Suprapubic skin (tissue), 3 donors: Measurements from ENCODE around the gene TCF12.

Source experiments
- CTCF ChIP-seq, 2 donors: fragments of 200-600 bp in 1 of 2; fragments of 450-650 bp in 1 of 2; sonication (generic) in 1 of 2; IDR thresholded peaks; one replicate each; pipeline ENCODE4 v1.5.1; 2016 to 2019; ENCODE audit warnings: antibody characterized with exemption in 2 of 2, mild to moderate bottlenecking in 1 of 2, moderate library complexity in 1 of 2
- POLR2AphosphoS5 ChIP-seq, 3 donors: sonication (generic); formaldehyde crosslinking; IDR thresholded peaks; one replicate each; pipeline ENCODE4 v1.6.1; 2017; ENCODE audit warnings: antibody characterized with exemption in 3 of 3

GRCh38 chr15:57324944-57325679 lies 406.7 kb downstream of the TCF12 start:
- TF ChIP-seq CTCF (IDR thresholded peaks at IDR 0.05) = no peak
- no peak for TF ChIP-seq POLR2AphosphoS5 (IDR thresholded peaks at IDR 0.05)
